H1 (cell line): Measurements from ENCODE around the gene PRRG2.

ENCODE experiments used
- CBX8 ChIP-seq: fragments of 300-800, 300-1000 bp; sonication (generic); IDR thresholded peaks from 2 replicates; pipeline ENCODE4 v1.7.1; 2016; ENCODE audit warnings: low read depth, low read length, borderline replicate concordance
- CTCF ChIP-seq, 3 experiments: IDR thresholded peaks; 1 replicate in 2 of 3; 2 replicates in 1 of 3; pipeline versions ENCODE4 v1.5.1 to v1.6.1; 2011; ENCODE audit warnings: low read length in 3 of 3, mild to moderate bottlenecking in 3 of 3, inconsistent platforms in 2 of 3, low read depth in 1 of 3, moderate library complexity in 1 of 3; ENCODE audit not compliant: insufficient read depth in 1 of 3; ENCODE audit errors: control extremely low read depth in 1 of 3
- EZH2 ChIP-seq: fragments of 200-600 bp; sonication (generic); IDR thresholded peaks from 2 replicates; pipeline ENCODE4 v1.7.1; 2012; ENCODE audit warnings: low read depth, mild to moderate bottlenecking, moderate library complexity, low read length, inconsistent platforms; ENCODE audit not compliant: severe bottlenecking
- GABPA ChIP-seq: IDR thresholded peaks from 2 replicates; pipeline ENCODE4 v1.6.1; 2011; ENCODE audit warnings: mild to moderate bottlenecking, low read length, moderate library complexity, borderline replicate concordance; ENCODE audit not compliant: insufficient read depth
- MAX ChIP-seq: IDR thresholded peaks from 2 replicates; pipeline ENCODE4 v1.6.1; 2012; ENCODE audit warnings: inconsistent platforms
- NRF1 ChIP-seq: IDR thresholded peaks from 2 replicates; pipeline ENCODE4 v1.6.1; 2011; ENCODE audit warnings: mild to moderate bottlenecking, low read depth, low read length, improper control_type of control experiment
- POLR2A ChIP-seq, 2 experiments: IDR thresholded peaks; 1 replicate in 1 of 2; 2 replicates in 1 of 2; pipeline ENCODE4 v1.6.1; 2011; ENCODE audit warnings: low read depth in 2 of 2, low read length in 2 of 2, mild to moderate bottlenecking in 2 of 2; ENCODE audit errors: control extremely low read depth in 1 of 2
- POLR2AphosphoS5 ChIP-seq: IDR thresholded peaks from 2 replicates; pipeline ENCODE4 v1.6.1; 2011; ENCODE audit warnings: low read depth, low read length
- SUZ12 ChIP-seq: fragments of 200-600 bp; sonication (generic); IDR thresholded peaks from 2 replicates; pipeline ENCODE4 v1.6.1; 2012; ENCODE audit warnings: mild to moderate bottlenecking, inconsistent platforms, low read length, moderate library complexity, mixed read lengths

- peak; percentile 46 for TF ChIP-seq MAX
- TF ChIP-seq NRF1 = no peak
- no peak for TF ChIP-seq CTCF (IDR thresholded peaks at IDR 0.05; ENCODE audit: control extremely low read depth in 1 of 3, insufficient read depth in 1 of 3, low read depth in 1 of 3, low read length in 3 of 3)
- no peak for TF ChIP-seq GABPA
- no peak for TF ChIP-seq CBX8
- no peak for TF ChIP-seq SUZ12
- no peak for TF ChIP-seq EZH2
- TF ChIP-seq POLR2AphosphoS5 = peak; percentile 78; the same call in 1 of the 2 replicates
- TF ChIP-seq POLR2A (IDR thresholded peaks at IDR 0.05; ENCODE audit: control extremely low read depth in 1 of 2, low read depth in 2 of 2, low read length in 2 of 2) = peak; percentile 39 to 43; a peak in 2 of 3 replicates
Measured at GRCh38 chr19:49593233-49594113, 12.4 kb downstream of the PRRG2 start.
